HEK293 (cell line): Measurements from ENCODE around the gene HSD17B14.

Experiments
- CTCF ChIP-seq: fragments of 450-650 bp; formaldehyde crosslinking; IDR thresholded peaks from 2 replicates; pipeline ENCODE4 v1.5.1; 2016; ENCODE audit warnings: missing biosample characterization, missing genetic modification characterization
- EGR2 ChIP-seq: fragments of 450-650 bp; formaldehyde crosslinking; IDR thresholded peaks from 2 replicates; pipeline ENCODE4 v1.5.1; 2016; ENCODE audit warnings: low read depth, missing biosample characterization, missing genetic modification characterization
- ELK4 ChIP-seq: IDR thresholded peaks from 2 replicates; pipeline ENCODE4 v1.6.1; 2011; ENCODE audit warnings: mild to moderate bottlenecking, low read depth, low read length, borderline replicate concordance
- GLI2 ChIP-seq: fragments of 450-650 bp; formaldehyde crosslinking; IDR thresholded peaks from 2 replicates; pipeline ENCODE4; 2017; ENCODE audit warnings: missing biosample characterization, missing genetic modification characterization, low read depth, borderline replicate concordance
- GLIS1 ChIP-seq: fragments of 450-650 bp; formaldehyde crosslinking; IDR thresholded peaks from 2 replicates; pipeline ENCODE4 v1.5.1; 2016; ENCODE audit warnings: missing biosample characterization, missing genetic modification characterization
- MYNN ChIP-seq: fragments of 450-650 bp; formaldehyde crosslinking; IDR thresholded peaks from 2 replicates; pipeline ENCODE4 v1.5.1; 2016; ENCODE audit warnings: missing biosample characterization, missing genetic modification characterization, borderline replicate concordance
- OVOL3 ChIP-seq: fragments of 450-650 bp; formaldehyde crosslinking; IDR thresholded peaks from 2 replicates; pipeline ENCODE4 v1.5.1; 2016; ENCODE audit warnings: missing biosample characterization, missing genetic modification characterization
- RBAK ChIP-seq: fragments of 450-650 bp; formaldehyde crosslinking; IDR thresholded peaks from 2 replicates; pipeline ENCODE4 v1.5.1; 2016; ENCODE audit warnings: missing biosample characterization, missing genetic modification characterization
- SP2 ChIP-seq: fragments of 450-650 bp; formaldehyde crosslinking; IDR thresholded peaks from 2 replicates; pipeline ENCODE4 v1.5.1; 2016; ENCODE audit warnings: missing biosample characterization, missing genetic modification characterization
- ZBTB20 ChIP-seq: fragments of 450-650 bp; formaldehyde crosslinking; IDR thresholded peaks from 2 replicates; pipeline ENCODE4 v1.5.1; 2016; ENCODE audit warnings: missing biosample characterization, missing genetic modification characterization
- ZBTB26 ChIP-seq: fragments of 450-650 bp; formaldehyde crosslinking; optimal IDR thresholded peaks from 2 replicates; pipeline ENCODE3; 2016; ENCODE audit warnings: missing biosample characterization, mild to moderate bottlenecking, missing genetic modification characterization
- ZEB2 ChIP-seq: fragments of 450-650 bp; formaldehyde crosslinking; IDR thresholded peaks from 2 replicates; pipeline ENCODE4 v1.5.1; 2016; ENCODE audit warnings: missing biosample characterization, missing genetic modification characterization
- ZIC2 ChIP-seq: fragments of 450-650 bp; formaldehyde crosslinking; IDR thresholded peaks from 2 replicates; pipeline ENCODE4 v1.5.1; 2016; ENCODE audit warnings: missing biosample characterization, missing genetic modification characterization
- ZNF16 ChIP-seq: fragments of 450-650 bp; formaldehyde crosslinking; IDR thresholded peaks from 2 replicates; pipeline ENCODE4 v1.5.1; 2016; ENCODE audit warnings: low read depth, missing biosample characterization, missing genetic modification characterization
- ZNF221 ChIP-seq: fragments of 450-650 bp; formaldehyde crosslinking; IDR thresholded peaks from 2 replicates; pipeline ENCODE4 v1.5.1; 2017; ENCODE audit warnings: missing biosample characterization, missing genetic modification characterization, borderline replicate concordance
- ZNF341 ChIP-seq: fragments of 450-650 bp; formaldehyde crosslinking; IDR thresholded peaks from 2 replicates; pipeline ENCODE4; 2016; ENCODE audit warnings: low read depth, missing biosample characterization, missing genetic modification characterization
- ZNF391 ChIP-seq: fragments of 450-650 bp; formaldehyde crosslinking; IDR thresholded peaks from 2 replicates; pipeline ENCODE4 v1.5.1; 2016; ENCODE audit warnings: low read depth, missing biosample characterization, missing genetic modification characterization, borderline replicate concordance
- ZNF404 ChIP-seq: fragments of 450-650 bp; formaldehyde crosslinking; IDR thresholded peaks from 2 replicates; pipeline ENCODE4 v1.5.1; 2017; ENCODE audit warnings: missing biosample characterization, missing genetic modification characterization
- ZNF473 ChIP-seq: fragments of 450-650 bp; formaldehyde crosslinking; IDR thresholded peaks from 2 replicates; pipeline ENCODE4 v1.5.1; 2017; ENCODE audit warnings: missing biosample characterization, missing genetic modification characterization
- ZNF530 ChIP-seq: fragments of 450-650 bp; formaldehyde crosslinking; IDR thresholded peaks from 2 replicates; pipeline ENCODE4 v1.5.1; 2016; ENCODE audit warnings: low read depth, missing biosample characterization, missing genetic modification characterization
- ZNF561 ChIP-seq: fragments of 450-650 bp; IDR thresholded peaks from 2 replicates; pipeline ENCODE4 v1.5.1; 2018; ENCODE audit warnings: missing biosample characterization, missing genetic modification characterization, borderline replicate concordance
- ZNF600 ChIP-seq: fragments of 450-650 bp; formaldehyde crosslinking; IDR thresholded peaks from 2 replicates; pipeline ENCODE4 v1.5.1; 2016; ENCODE audit warnings: missing biosample characterization, missing genetic modification characterization
- ZNF707 ChIP-seq: fragments of 450-650 bp; formaldehyde crosslinking; IDR thresholded peaks from 2 replicates; pipeline ENCODE4 v1.5.1; 2016; ENCODE audit warnings: missing biosample characterization, missing genetic modification characterization
- ZNF843 ChIP-seq: fragments of 450-650 bp; formaldehyde crosslinking; IDR thresholded peaks from 2 replicates; pipeline ENCODE4 v1.5.1; 2016; ENCODE audit warnings: missing biosample characterization, missing genetic modification characterization
- ZXDB ChIP-seq: fragments of 450-650 bp; formaldehyde crosslinking; IDR thresholded peaks from 2 replicates; pipeline ENCODE4 v1.5.1; 2016; ENCODE audit warnings: missing biosample characterization, missing genetic modification characterization
- TF ChIP-seq, protein P1 (sequence below): fragments of 450-650 bp; IDR thresholded peaks from 2 replicates; pipeline ENCODE4 v1.5.1; 2018; ENCODE audit warnings: missing biosample characterization, missing genetic modification characterization
- TF ChIP-seq, protein P2 (sequence below): fragments of 450-650 bp; formaldehyde crosslinking; IDR thresholded peaks from 2 replicates; pipeline ENCODE4 v1.5.1; 2016; ENCODE audit warnings: missing biosample characterization, missing genetic modification characterization
- TF ChIP-seq, protein P3 (sequence below): fragments of 450-650 bp; formaldehyde crosslinking; IDR thresholded peaks from 2 replicates; pipeline ENCODE4 v1.5.1; 2017; ENCODE audit warnings: missing biosample characterization, missing genetic modification characterization

HSD17B14 gene

GRCh38 chr19:48836089-48837017 lies at the start of gene HSD17B14 (continued):
- TF ChIP-seq ELK4, result no peak
- TF ChIP-seq, protein P1, sequence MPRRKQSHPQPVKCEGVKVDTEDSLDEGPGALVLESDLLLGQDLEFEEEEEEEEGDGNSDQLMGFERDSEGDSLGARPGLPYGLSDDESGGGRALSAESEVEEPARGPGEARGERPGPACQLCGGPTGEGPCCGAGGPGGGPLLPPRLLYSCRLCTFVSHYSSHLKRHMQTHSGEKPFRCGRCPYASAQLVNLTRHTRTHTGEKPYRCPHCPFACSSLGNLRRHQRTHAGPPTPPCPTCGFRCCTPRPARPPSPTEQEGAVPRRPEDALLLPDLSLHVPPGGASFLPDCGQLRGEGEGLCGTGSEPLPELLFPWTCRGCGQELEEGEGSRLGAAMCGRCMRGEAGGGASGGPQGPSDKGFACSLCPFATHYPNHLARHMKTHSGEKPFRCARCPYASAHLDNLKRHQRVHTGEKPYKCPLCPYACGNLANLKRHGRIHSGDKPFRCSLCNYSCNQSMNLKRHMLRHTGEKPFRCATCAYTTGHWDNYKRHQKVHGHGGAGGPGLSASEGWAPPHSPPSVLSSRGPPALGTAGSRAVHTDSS (tag by site-specific recombination), result no peak
- no peak for TF ChIP-seq RBAK (tag by site-specific recombination)
- TF ChIP-seq, protein P2, sequence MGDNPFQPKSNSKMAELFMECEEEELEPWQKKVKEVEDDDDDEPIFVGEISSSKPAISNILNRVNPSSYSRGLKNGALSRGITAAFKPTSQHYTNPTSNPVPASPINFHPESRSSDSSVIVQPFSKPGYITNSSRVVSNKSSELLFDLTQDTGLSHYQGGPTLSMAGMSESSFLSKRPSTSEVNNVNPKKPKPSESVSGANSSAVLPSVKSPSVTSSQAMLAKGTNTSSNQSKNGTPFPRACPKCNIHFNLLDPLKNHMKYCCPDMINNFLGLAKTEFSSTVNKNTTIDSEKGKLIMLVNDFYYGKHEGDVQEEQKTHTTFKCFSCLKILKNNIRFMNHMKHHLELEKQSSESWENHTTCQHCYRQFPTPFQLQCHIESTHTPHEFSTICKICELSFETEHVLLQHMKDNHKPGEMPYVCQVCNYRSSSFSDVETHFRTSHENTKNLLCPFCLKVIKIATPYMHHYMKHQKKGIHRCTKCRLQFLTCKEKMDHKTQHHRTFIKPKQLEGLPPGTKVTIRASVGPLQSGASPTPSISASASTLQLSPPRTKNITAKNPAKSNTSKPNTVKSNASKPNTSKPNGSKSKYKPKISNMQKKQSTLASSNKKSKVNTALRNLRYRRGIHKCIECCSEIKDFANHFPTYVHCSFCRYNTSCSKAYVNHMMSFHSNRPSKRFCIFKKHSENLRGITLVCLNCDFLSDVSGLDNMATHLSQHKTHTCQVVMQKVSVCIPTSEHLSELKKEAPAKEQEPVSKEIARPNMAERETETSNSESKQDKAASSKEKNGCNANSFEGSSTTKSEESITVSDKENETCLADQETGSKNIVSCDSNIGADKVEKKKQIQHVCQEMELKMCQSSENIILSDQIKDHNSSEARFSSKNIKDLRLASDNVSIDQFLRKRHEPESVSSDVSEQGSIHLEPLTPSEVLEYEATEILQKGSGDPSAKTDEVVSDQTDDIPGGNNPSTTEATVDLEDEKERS (tag by site-specific recombination), result 0 out of 2 replicates have a peak, but pooled peaks have one; percentile 7
- peak; percentile 71 for TF ChIP-seq ZBTB26 (tag by site-specific recombination)
- no peak; the same call in 1 of the 2 replicates for TF ChIP-seq GLIS1 (tag by site-specific recombination)
- no peak for TF ChIP-seq ZNF707 (tag by site-specific recombination)
- TF ChIP-seq CTCF (tag by site-specific recombination), result peak; percentile 16; the same call in 1 of the 2 replicates
- peak; percentile 59 for TF ChIP-seq EGR2 (tag by site-specific recombination)
- TF ChIP-seq ZIC2 (tag by site-specific recombination), result no peak
- peak; percentile 17; the same call in 1 of the 2 replicates for TF ChIP-seq ZBTB20 (tag by site-specific recombination)
- TF ChIP-seq ZNF561, result no peak
- TF ChIP-seq ZNF341 (tag by site-specific recombination), result no peak
- TF ChIP-seq ZNF221, result no peak
- TF ChIP-seq ZNF843 (tag by site-specific recombination), result no peak
- TF ChIP-seq GLI2 (tag by site-specific recombination), result no peak
- no peak for TF ChIP-seq ZNF473 (tag by site-specific recombination)
- no peak for TF ChIP-seq ZNF404
- TF ChIP-seq OVOL3 (tag by site-specific recombination), result no peak
- TF ChIP-seq ZEB2 (tag by site-specific recombination), result 0 out of 2 replicates have a peak, but pooled peaks have one; percentile 10
- TF ChIP-seq ZXDB (tag by site-specific recombination), result no peak
- TF ChIP-seq, protein P3, sequence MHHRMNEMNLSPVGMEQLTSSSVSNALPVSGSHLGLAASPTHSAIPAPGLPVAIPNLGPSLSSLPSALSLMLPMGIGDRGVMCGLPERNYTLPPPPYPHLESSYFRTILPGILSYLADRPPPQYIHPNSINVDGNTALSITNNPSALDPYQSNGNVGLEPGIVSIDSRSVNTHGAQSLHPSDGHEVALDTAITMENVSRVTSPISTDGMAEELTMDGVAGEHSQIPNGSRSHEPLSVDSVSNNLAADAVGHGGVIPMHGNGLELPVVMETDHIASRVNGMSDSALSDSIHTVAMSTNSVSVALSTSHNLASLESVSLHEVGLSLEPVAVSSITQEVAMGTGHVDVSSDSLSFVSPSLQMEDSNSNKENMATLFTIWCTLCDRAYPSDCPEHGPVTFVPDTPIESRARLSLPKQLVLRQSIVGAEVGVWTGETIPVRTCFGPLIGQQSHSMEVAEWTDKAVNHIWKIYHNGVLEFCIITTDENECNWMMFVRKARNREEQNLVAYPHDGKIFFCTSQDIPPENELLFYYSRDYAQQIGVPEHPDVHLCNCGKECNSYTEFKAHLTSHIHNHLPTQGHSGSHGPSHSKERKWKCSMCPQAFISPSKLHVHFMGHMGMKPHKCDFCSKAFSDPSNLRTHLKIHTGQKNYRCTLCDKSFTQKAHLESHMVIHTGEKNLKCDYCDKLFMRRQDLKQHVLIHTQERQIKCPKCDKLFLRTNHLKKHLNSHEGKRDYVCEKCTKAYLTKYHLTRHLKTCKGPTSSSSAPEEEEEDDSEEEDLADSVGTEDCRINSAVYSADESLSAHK (tag by site-specific recombination), result no peak
- TF ChIP-seq ZNF530, result no peak
- TF ChIP-seq SP2 (tag by site-specific recombination), result peak; percentile 50; the same call in 1 of the 2 replicates
- TF ChIP-seq ZNF16 (tag by site-specific recombination), result no peak
- peak; percentile 61 for TF ChIP-seq ZNF600 (tag by site-specific recombination)
- no peak for TF ChIP-seq ZNF391
- no peak for TF ChIP-seq MYNN (tag by site-specific recombination)
